Common myeloid progenitor, CD34-positive (primary cell): ENCODE data around the gene ADCY5.

Experiments used
- CTCF ChIA-PET: fragments of 350-600 bp; sonication (Branson Sonifier 250); formaldehyde crosslinking; loops from one replicate; lab custom pipeline; 2021; ENCODE audit warnings: antibody characterized with exemption; lab: Charles Lee
- POLR2A ChIA-PET: fragments of 350-600 bp; sonication (Branson Sonifier 250); formaldehyde crosslinking; loops from one replicate; lab custom pipeline; 2021; ENCODE audit warnings: antibody characterized with exemption; lab: Charles Lee
- DNase-seq, 3 donors: peaks; one replicate each; pipeline versions ENCODE4 v3.0.0 to v3.0.0-alpha.2; 2013
- H3K27ac ChIP-seq, 2 experiments: 1 replicate in 1 of 2; 2 replicates in 1 of 2; pipeline ENCODE4 v1.7.0; 2013; ENCODE audit warnings: inconsistent platforms in 2 of 2, low read length in 2 of 2, mild to moderate bottlenecking in 2 of 2, low read depth in 1 of 2, moderate library complexity in 1 of 2; ENCODE audit not compliant: severe bottlenecking in 2 of 2, insufficient read depth in 1 of 2, poor library complexity in 1 of 2
- H3K27me3 ChIP-seq, 5 experiments: replicated peaks in 2 of 5; 1 replicate in 3 of 5; 2 replicates in 2 of 5; pipeline versions ENCODE4 v1.6.1 to v1.7.0; 2013; ENCODE audit warnings: low read length in 4 of 5, mild to moderate bottlenecking in 2 of 5, moderate library complexity in 2 of 5, inconsistent platforms in 1 of 5; ENCODE audit not compliant: insufficient read depth in 5 of 5, control insufficient read depth in 4 of 5
- H3K36me3 ChIP-seq, 4 experiments: 1 replicate in 2 of 4; 2 replicates in 2 of 4; pipeline versions ENCODE4 v1.6.1 to v1.7.0; 2013; ENCODE audit warnings: low read length in 3 of 4, control low read depth in 1 of 4, mild to moderate bottlenecking in 1 of 4; ENCODE audit not compliant: control insufficient read depth in 4 of 4, insufficient read depth in 4 of 4
- H3K4me1 ChIP-seq, 4 experiments: 1 replicate in 3 of 4; 2 replicates in 1 of 4; pipeline versions ENCODE4 v1.6.1 to v1.7.1; 2013; ENCODE audit warnings: low read length in 3 of 4, mild to moderate bottlenecking in 3 of 4, control low read depth in 1 of 4, inconsistent platforms in 1 of 4, moderate library complexity in 1 of 4; ENCODE audit not compliant: control insufficient read depth in 4 of 4, insufficient read depth in 4 of 4; ENCODE audit errors: control extremely low read depth in 1 of 4
- H3K4me3 ChIP-seq, 7 experiments: 1 replicate in 4 of 7; 2 replicates in 3 of 7; pipeline versions ENCODE4 v1.5.1 to v1.7.0; 2013; ENCODE audit warnings: mild to moderate bottlenecking in 7 of 7, low read length in 6 of 7, moderate library complexity in 6 of 7, inconsistent platforms in 2 of 7, low read depth in 2 of 7, control low read depth in 1 of 7; ENCODE audit not compliant: insufficient read depth in 4 of 7, control insufficient read depth in 1 of 7; ENCODE audit errors: extremely low read depth in 1 of 7
- H3K9me3 ChIP-seq, 5 experiments: 1 replicate in 4 of 5; 2 replicates in 1 of 5; pipeline versions ENCODE4 v1.6.1 to v1.7.1; 2013; ENCODE audit warnings: low read length in 4 of 5, mild to moderate bottlenecking in 2 of 5, inconsistent platforms in 1 of 5, low read depth in 1 of 5, moderate library complexity in 1 of 5; ENCODE audit not compliant: control insufficient read depth in 4 of 5, insufficient read depth in 2 of 5; ENCODE audit errors: control extremely low read depth in 1 of 5
- WGBS: methylation state at CpG from one replicate; pipeline ENCODE4 v1.1.5; 2013; ENCODE audit not compliant: insufficient coverage; 5-methylcytosine and 5-hydroxymethylcytosine counted together

Gene ADCY5

DNA sequence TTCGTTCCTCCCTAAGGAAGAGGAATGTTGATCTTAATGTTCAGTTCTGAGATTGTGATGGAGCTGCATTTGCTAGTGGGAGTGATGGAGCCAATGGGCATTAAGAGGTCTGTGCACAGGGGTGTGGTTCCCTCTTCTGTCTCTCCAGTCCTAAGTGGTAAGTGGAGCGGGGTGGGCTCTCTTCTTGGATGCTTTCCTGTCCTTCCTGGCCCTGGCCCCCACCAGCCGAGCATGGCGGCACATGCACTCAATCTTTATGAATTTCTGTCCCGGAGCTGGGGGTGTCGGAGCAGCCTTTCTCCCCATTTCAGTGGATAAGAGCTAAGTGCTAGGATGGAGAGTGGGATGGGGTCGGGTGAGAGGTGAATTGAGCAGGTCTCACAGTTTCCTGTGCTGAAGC lies 37.6 kb upstream of the ADCY5 start:
- DNase-seq: no peak
- H3K4me3 ChIP-seq: no peak overlapping the region
- H3K4me1 ChIP-seq: no peaks in the 10 kb centered on the region
- 90% methylated on average over 3 of the region's 7 CpGs for WGBS
- H3K27ac ChIP-seq: no peak overlapping the region
- no peaks in the 10 kb centered on the region for H3K9me3 ChIP-seq
- CTCF ChIA-PET: interaction anchor here (3.3 kb wide), 1 partner anchor 159 kb away, joined by 24 read pairs; no protein-coding TSS in a partner anchor
- POLR2A ChIA-PET: no interaction called here
- H3K36me3 ChIP-seq: peaks cover 0 to 4% (median 3%) of the 10 kb centered on the region in 4 experiments
- H3K27me3 ChIP-seq: peaks cover 0 to 4% (median 2%) of the 10 kb centered on the region in 5 experiments

DNA sequence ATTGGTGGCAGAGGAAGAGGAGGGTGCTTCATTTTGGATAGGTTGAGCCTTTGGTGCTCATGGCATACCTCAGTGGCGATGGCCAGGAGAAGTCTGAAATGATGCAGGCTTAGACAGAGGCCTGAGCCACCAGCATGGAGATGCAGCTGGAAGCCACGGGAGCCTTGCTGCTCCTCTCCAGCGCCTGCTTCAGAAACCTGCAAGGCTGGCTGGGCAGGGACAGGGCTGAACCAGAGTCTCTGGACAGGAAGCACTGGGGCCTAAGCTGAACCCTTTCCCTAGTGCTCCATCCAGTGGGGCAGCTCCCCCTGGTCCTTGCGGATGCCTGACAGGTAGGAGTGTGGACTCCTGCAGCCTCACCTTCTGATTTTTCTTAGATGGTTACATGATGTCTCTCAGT lies 36.7 kb upstream of the ADCY5 start:
- Histone ChIP-seq H3K27ac (no peak overlapping the region), H3K27me3 (peaks cover 0 to 4% (median 2%) of the 10 kb centered on the region in 5 experiments), H3K4me3 (no peak overlapping the region), H3K36me3 (peaks cover 0 to 3% (median 2%) of the 10 kb centered on the region in 4 experiments), H3K4me1 (peaks cover 0 to 4% (median 0%) of the 10 kb centered on the region in 4 experiments), H3K9me3 (no peaks in the 10 kb centered on the region)
- CTCF ChIA-PET: interaction anchor here (1.0 to 1.1 kb wide), 2 partner anchors 10 to 26 kb away, joined by 3 read pairs; no protein-coding TSS in a partner anchor
- DNase-seq: no peak
- WGBS: 100% methylated on average over 4 of the region's 4 CpGs
- POLR2A ChIA-PET: no interaction called here

DNA sequence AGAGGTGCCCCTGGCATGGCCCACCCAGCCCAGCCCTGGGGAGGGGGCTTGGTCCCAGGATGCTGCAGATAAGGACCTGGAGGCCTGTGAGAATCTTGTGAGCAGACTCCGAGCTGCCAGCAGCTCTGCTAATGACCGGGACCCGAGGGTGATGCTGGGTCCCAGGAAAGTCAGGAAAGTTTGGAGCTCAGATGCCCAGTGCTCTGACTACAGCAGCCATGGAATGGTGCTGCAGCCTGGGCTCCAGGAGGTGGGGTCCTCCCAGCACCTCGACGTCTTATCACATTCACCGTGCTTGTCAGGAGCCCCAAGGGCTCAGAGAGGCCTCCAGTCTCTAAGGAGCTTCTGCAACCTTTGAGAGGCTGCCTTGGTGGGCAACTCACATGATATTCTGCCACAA lies 34.3 kb upstream of the ADCY5 start:
- no peaks in the 10 kb centered on the region for H3K36me3 ChIP-seq
- H3K4me1 ChIP-seq: peaks cover 0 to 8% (median 0%) of the 10 kb centered on the region in 4 experiments
- H3K9me3 ChIP-seq: no peaks in the 10 kb centered on the region
- POLR2A ChIA-PET: no interaction called here
- H3K4me3 ChIP-seq: no peak overlapping the region
- peaks cover 0 to 4% (median 2%) of the 10 kb centered on the region in 5 experiments for H3K27me3 ChIP-seq
- 90% methylated on average over 5 of the region's 6 CpGs for WGBS
- CTCF ChIA-PET: no interaction called here
- H3K27ac ChIP-seq: no peak overlapping the region
- DNase-seq: no peak

DNA sequence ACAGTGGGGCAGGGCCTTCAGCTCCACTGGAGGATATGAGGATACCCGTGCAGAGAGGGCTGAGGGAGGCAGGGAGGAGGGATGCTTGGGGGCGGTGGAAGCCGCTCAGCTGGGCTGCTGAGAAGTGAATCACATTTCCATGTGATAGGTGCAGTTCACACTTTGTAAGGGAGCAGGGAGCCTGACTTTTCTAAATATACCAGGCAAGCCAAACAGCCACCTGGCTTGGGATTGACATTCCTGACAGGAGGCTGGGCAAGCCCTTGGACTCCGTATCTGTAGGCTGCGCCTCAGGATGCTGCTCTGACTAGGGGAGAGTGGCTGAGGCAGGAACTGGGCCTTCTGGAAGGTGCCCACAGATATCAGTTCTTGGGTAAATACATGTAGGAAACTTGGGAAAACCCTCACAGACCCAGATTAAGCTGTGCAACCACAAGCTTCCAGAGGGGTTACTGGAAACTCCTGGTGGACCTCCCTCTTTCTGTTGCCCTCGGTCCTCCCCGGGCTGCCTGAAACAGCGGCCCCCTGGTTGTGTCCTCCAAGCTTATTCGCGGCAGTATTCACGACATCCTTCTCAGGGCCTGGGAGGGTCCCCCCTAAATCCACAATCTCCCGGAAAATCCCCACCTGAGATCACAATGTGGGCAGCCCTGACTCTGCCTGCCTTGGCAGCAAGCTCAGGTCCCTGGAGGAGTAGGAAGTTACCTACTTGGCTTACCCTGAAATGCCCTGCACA lies 33.0 kb upstream of the ADCY5 start:
- ChIA-PET CTCF (no interaction called here), POLR2A (no interaction called here)
- Histone ChIP-seq H3K27me3 (peaks cover 0 to 4% (median 2%) of the 10 kb centered on the region in 5 experiments), H3K4me1 (peaks cover 0 to 8% (median 0%) of the 10 kb centered on the region in 4 experiments), H3K9me3 (no peaks in the 10 kb centered on the region), H3K4me3 (no peak overlapping the region), H3K27ac (no peak overlapping the region), H3K36me3 (no peaks in the 10 kb centered on the region)
- DNase-seq: no peak
- WGBS: 91% methylated on average over 11 of the region's 12 CpGs

DNA sequence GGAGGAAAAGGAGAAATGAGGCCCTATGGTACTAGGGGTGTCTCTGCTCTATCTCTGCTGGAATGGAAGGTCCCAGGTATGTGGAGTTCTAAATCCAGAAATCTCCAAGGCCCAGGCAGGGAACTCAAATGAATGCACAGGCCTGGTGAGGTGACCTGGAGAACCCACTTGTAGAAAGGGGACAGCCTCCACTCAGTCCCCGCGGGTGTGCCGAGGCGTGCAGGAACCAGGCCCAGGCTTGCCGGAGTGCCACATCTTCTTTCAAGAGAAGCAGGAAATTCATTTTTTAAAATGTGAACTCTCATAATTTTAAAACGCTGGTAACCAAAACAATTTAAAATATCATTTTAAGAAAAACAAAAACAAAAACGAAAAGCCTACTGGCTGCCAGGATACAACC lies 32.2 kb upstream of the ADCY5 start:
- Histone ChIP-seq H3K4me1 (peaks cover 0 to 8% (median 0%) of the 10 kb centered on the region in 4 experiments), H3K27me3 (peaks cover 0 to 3% (median 0%) of the 10 kb centered on the region in 5 experiments), H3K4me3 (no peak overlapping the region), H3K27ac (no peak overlapping the region), H3K9me3 (no peaks in the 10 kb centered on the region), H3K36me3 (no peaks in the 10 kb centered on the region)
- ChIA-PET CTCF (no interaction called here), POLR2A (no interaction called here)
- no peak for DNase-seq
- 82% methylated on average over 4 of the region's 7 CpGs for WGBS

DNA sequence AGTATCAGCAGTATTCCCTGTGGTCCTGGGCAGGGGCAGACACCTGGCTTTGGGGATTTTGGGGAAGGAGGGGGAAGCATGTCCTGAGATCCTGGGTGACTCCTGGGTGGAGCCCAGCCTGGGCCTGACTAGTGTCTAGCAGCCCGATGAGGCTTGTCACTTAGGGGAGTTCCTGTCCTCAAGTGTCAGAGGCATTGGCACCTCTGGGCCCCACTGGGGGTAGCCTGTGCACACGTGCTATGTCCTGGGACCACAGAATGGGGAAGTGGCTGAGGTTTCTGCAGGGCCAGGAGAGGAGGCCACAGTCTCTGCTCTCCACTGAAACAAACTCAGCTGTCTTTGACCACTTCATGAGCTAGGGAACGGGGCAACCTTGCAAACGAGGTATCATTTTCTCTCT lies 31.5 kb upstream of the ADCY5 start:
- peaks cover 0 to 8% (median 0%) of the 10 kb centered on the region in 4 experiments for H3K4me1 ChIP-seq
- no peaks in the 10 kb centered on the region for H3K36me3 ChIP-seq
- no peaks in the 10 kb centered on the region for H3K9me3 ChIP-seq
- 33% methylated on average over 4 of the region's 4 CpGs for WGBS
- POLR2A ChIA-PET: no interaction called here
- H3K27ac ChIP-seq: no peak overlapping the region
- CTCF ChIA-PET: no interaction called here
- H3K27me3 ChIP-seq: peaks cover 0 to 7% (median 3%) of the 10 kb centered on the region in 5 experiments
- DNase-seq: peak in 2 of 3 donors; percentile 6 to 28
- H3K4me3 ChIP-seq: no peak overlapping the region

DNA sequence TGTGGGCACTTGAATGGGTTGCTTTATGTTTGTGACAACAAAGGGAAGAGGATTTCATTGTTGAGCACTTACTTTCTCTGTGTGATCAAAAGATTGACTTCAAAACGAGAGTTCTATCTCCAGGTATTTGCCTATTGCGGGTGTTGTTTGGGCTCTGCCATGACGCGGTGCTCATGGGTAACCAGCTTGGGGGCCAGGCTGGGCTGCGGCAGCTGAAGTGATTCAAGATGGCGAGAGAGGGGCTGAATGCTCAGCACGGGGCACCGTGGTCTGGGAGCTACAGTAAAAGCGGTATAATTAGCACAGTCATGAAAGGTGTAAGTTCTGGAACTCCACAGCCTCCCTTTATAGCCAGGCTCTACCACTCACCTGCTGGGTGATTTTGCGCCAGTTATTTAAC lies 31.0 kb upstream of the ADCY5 start:
- no peak for DNase-seq
- CTCF ChIA-PET: no interaction called here
- H3K4me1 ChIP-seq: peaks cover 0 to 8% (median 0%) of the 10 kb centered on the region in 4 experiments
- POLR2A ChIA-PET: no interaction called here
- H3K36me3 ChIP-seq: no peaks in the 10 kb centered on the region
- peaks cover 0 to 11% (median 4%) of the 10 kb centered on the region in 5 experiments for H3K27me3 ChIP-seq
- no peak overlapping the region for H3K27ac ChIP-seq
- H3K9me3 ChIP-seq: no peaks in the 10 kb centered on the region
- no peak overlapping the region for H3K4me3 ChIP-seq
- WGBS: 93% methylated on average over 10 of the region's 10 CpGs
